Endothelial cell of umbilical vein (primary cell): ENCODE data around the gene SNED1. TPM values are rescaled to one million over a fixed set of nuclear protein-coding genes. Genes with fewer than 3 reads are reported as not detected.

Experiments used
- BruUV-seq: library from RNA; stranded (reverse); fragments of 400-500 nt; replicated peaks from 2 replicates; lab custom pipeline; 2021; lab: Mats Ljungman, UMichigan
- CTCF ChIA-PET: fragments of 300-600, 350-600 bp; sonication (Branson Sonifier 250); formaldehyde crosslinking; loops from one replicate; lab custom pipeline; 2021; ENCODE audit warnings: antibody characterized with exemption, inconsistent platforms; lab: Charles Lee
- POLR2A ChIA-PET: fragments of 300-600, 350-600 bp; sonication (Branson Sonifier 250); formaldehyde crosslinking; loops from one replicate; lab custom pipeline; 2021; ENCODE audit warnings: antibody characterized with exemption, inconsistent platforms; lab: Charles Lee
- DNase-seq: peaks from one replicate; pipeline ENCODE4 v3.0.0-alpha.2; 2011; ENCODE audit warnings: low read depth, low spot score
- FAIRE-seq: peaks from 2 replicates; lab custom pipeline; 2011; peaks lifted over from hg19 to GRCh38; lab: Jason Lieb, UNC
- H2AFZ ChIP-seq: 2 replicates; pipeline ENCODE4 v1.6.0; 2012; ENCODE audit warnings: low read depth, low read length, control low read depth, inconsistent platforms
- H3K27ac ChIP-seq: 2 replicates; pipeline ENCODE4 v1.5.1; 2011; ENCODE audit warnings: low read depth, mild to moderate bottlenecking, control low read depth, low read length, moderate library complexity; ENCODE audit not compliant: insufficient read depth
- H3K27me3 ChIP-seq, 2 experiments: 2 replicates each; pipeline versions ENCODE4 v1.6.0 to v1.6.1; 2011; ENCODE audit warnings: low read length in 2 of 2, mixed read lengths in 1 of 2; ENCODE audit not compliant: control insufficient read depth in 2 of 2, insufficient read depth in 2 of 2
- H3K36me3 ChIP-seq, 2 experiments: 2 replicates in 1 of 2; 3 replicates in 1 of 2; pipeline ENCODE4 v1.5.1; 2011; ENCODE audit warnings: low read length in 2 of 2, mild to moderate bottlenecking in 1 of 2, moderate library complexity in 1 of 2; ENCODE audit not compliant: control insufficient read depth in 2 of 2, insufficient read depth in 2 of 2; ENCODE audit errors: extremely low read depth in 1 of 2
- H3K4me1 ChIP-seq: 3 replicates; pipeline ENCODE4 v1.5.1; 2011; ENCODE audit warnings: mild to moderate bottlenecking, low read length; ENCODE audit not compliant: control insufficient read depth, insufficient read depth; ENCODE audit errors: extremely low read depth
- H3K4me2 ChIP-seq: 2 replicates; pipeline ENCODE4 v1.6.1; 2011; ENCODE audit warnings: low read length, control low read depth, mixed read lengths; ENCODE audit not compliant: insufficient read depth
- H3K4me3 ChIP-seq, 3 experiments: fragments of 200-600 bp in 1 of 3; sonication (generic), shearing (Covaris generic) in 1 of 3; replicated peaks in 1 of 3; 2 replicates each; pipeline ENCODE4 v1.5.1; 2011 to 2016; ENCODE audit warnings: control low read depth in 3 of 3, low read length in 3 of 3, mild to moderate bottlenecking in 2 of 3, inconsistent platforms in 1 of 3, low read depth in 1 of 3, moderate library complexity in 1 of 3; ENCODE audit not compliant: insufficient read depth in 1 of 3
- H3K79me2 ChIP-seq: 2 replicates; pipeline ENCODE4 v1.6.0; 2012; ENCODE audit warnings: low read length, inconsistent platforms; ENCODE audit not compliant: control insufficient read depth, insufficient read depth
- H3K9ac ChIP-seq: replicated peaks from 2 replicates; pipeline ENCODE3; 2011; ENCODE audit warnings: low read length, control low read depth; ENCODE audit not compliant: insufficient read depth; ENCODE audit errors: extremely low read depth
- H3K9me1 ChIP-seq: replicated peaks from 3 replicates; pipeline ENCODE4 v1.6.0; 2011; ENCODE audit warnings: mild to moderate bottlenecking, low read length; ENCODE audit not compliant: control insufficient read depth, insufficient read depth; ENCODE audit errors: extremely low read depth
- H3K9me3 ChIP-seq: replicated peaks from 2 replicates; pipeline ENCODE4 v1.5.1; 2012; ENCODE audit warnings: low read length, inconsistent platforms; ENCODE audit not compliant: control insufficient read depth, insufficient read depth
- H4K20me1 ChIP-seq: replicated peaks from 2 replicates; pipeline ENCODE3; 2011; ENCODE audit warnings: mild to moderate bottlenecking, low read length; ENCODE audit not compliant: control insufficient read depth, insufficient read depth; ENCODE audit errors: extremely low read depth
- EZH2 ChIP-seq: IDR thresholded peaks from 2 replicates; pipeline ENCODE4 v1.6.1; 2012; ENCODE audit warnings: borderline replicate concordance, low read depth, mild to moderate bottlenecking, moderate library complexity, low read length, inconsistent platforms; ENCODE audit not compliant: severe bottlenecking
- FOS ChIP-seq: IDR thresholded peaks from 2 replicates; pipeline ENCODE4 v1.6.1; 2011; ENCODE audit warnings: mild to moderate bottlenecking, low read length, moderate library complexity, borderline replicate concordance; ENCODE audit not compliant: insufficient read depth
- GATA2 ChIP-seq: IDR thresholded peaks from 2 replicates; pipeline ENCODE4 v1.7.0; 2011; ENCODE audit warnings: low read depth, mild to moderate bottlenecking, moderate library complexity, mixed read lengths, low read length; ENCODE audit not compliant: insufficient read length, insufficient read depth
- JUN ChIP-seq: IDR thresholded peaks from 2 replicates; pipeline ENCODE4 v1.6.1; 2011; ENCODE audit warnings: borderline replicate concordance, low read depth; ENCODE audit not compliant: insufficient read length, insufficient read depth
- MYC ChIP-seq: IDR thresholded peaks from one replicate; pipeline ENCODE4 v1.6.1; 2011; ENCODE audit warnings: mild to moderate bottlenecking, low read depth, low read length
- POLR2A ChIP-seq: IDR thresholded peaks from 2 replicates; pipeline ENCODE4 v1.6.1; 2012; ENCODE audit warnings: low read depth, mild to moderate bottlenecking, control low read depth, low read length
- POLR2AphosphoS5 ChIP-seq: IDR thresholded peaks from 2 replicates; pipeline ENCODE4 v1.6.1; 2012; ENCODE audit warnings: low read depth, mild to moderate bottlenecking, control low read depth, low read length, moderate library complexity; ENCODE audit not compliant: insufficient read depth
- dilution Hi-C: fragments of 300-500 bp; cut with MboI; formaldehyde crosslinking; loops from one replicate; pipeline ENCODE4 v1.15.0; 2019; ENCODE audit warnings: low sequenced_read_pairs; ENCODE audit not compliant: extremely low pct_ligation_motif_present
- intact Hi-C: fragments of 100-400 bp; cut with micrococcal nuclease; formaldehyde crosslinking; loops from one replicate; pipeline ENCODE4 v1.10.0; 2022
- polyA plus RNA-seq, 4 experiments: library from polyadenylated mRNA; depleted of rRNA in 3 of 4; stranded (reverse) in 3 of 4; unstranded in 1 of 4; fragments of >200 nt; gene quantifications; 2 replicates each; pipeline versions ENCODE4 v1.2.1 to v1.2.3, GENCODE V29; 2011 to 2012; ENCODE audit warnings: missing spikeins in 1 of 4
- total RNA-seq: library from RNA; stranded (reverse); gene quantifications from 2 replicates; pipeline ENCODE4 v1.2.3, GENCODE V29; 2021
- TF ChIP-seq, protein P1 (sequence below): IDR thresholded peaks from 2 replicates; pipeline ENCODE4 v1.6.1; 2011; ENCODE audit not compliant: insufficient read depth, insufficient read length
- TF ChIP-seq, protein P2 (sequence below), 2 donors: IDR thresholded peaks; 1 replicate in 1 of 2; 2 replicates in 1 of 2; pipeline ENCODE4 v1.5.1; 2011; ENCODE audit warnings: low read length in 2 of 2, mild to moderate bottlenecking in 2 of 2, moderate library complexity in 2 of 2, control low read depth in 1 of 2, inconsistent platforms in 1 of 2, low read depth in 1 of 2; ENCODE audit not compliant: insufficient read depth in 1 of 2; ENCODE audit errors: extremely low read depth in 1 of 2

SNED1 gene
- total and polyA plus RNA-seq, 2 donors (not counting 3 experiments of a cell fraction or from before 2014, with no cell fraction given): 14.1 to 17.2 TPM

DNA sequence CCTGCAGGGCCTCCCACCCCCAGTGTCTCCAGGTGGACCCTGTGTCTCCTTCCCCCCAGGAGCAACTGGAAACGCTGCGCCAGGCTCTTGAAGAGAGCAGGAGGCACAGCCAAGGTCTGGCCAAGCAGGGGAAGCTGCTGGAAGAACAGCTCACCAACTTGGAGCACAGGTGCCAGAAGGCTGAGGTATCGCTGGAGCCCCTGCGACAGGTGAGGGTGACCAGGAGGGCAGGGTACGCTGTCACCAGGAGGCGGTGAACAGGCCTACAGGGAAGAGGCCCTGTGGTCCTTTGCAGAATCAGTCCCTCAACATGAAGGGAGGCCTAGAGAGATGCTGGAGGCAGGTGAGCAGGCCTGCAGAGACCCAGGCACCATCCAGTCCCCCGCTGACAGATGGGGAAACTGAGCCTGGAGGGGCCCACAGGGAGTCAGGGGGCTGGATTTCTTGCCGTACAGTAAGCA, 15.6 kb upstream of the SNED1 start:
- H3K4me3 ChIP-seq: no peak overlapping the region
- no peaks in the 10 kb centered on the region for H3K9me3 ChIP-seq
- BruUV-seq: no TSS peak
- H3K9ac ChIP-seq: no peak overlapping the region
- no peak for DNase-seq
- H3K4me2 ChIP-seq: no peak overlapping the region
- H3K9me1 ChIP-seq: no peaks in the 10 kb centered on the region
- POLR2A ChIA-PET: no interaction called here
- no peak overlapping the region for H2AFZ ChIP-seq
- TF ChIP-seq, protein P1, sequence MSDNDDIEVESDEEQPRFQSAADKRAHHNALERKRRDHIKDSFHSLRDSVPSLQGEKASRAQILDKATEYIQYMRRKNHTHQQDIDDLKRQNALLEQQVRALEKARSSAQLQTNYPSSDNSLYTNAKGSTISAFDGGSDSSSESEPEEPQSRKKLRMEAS: no peak
- TF ChIP-seq JUN (no peak), POLR2A (no peak), POLR2AphosphoS5 (no peak), MYC (no peak), GATA2 (no peak), FOS (no peak), EZH2 (no peak)
- TF ChIP-seq, protein P2, sequence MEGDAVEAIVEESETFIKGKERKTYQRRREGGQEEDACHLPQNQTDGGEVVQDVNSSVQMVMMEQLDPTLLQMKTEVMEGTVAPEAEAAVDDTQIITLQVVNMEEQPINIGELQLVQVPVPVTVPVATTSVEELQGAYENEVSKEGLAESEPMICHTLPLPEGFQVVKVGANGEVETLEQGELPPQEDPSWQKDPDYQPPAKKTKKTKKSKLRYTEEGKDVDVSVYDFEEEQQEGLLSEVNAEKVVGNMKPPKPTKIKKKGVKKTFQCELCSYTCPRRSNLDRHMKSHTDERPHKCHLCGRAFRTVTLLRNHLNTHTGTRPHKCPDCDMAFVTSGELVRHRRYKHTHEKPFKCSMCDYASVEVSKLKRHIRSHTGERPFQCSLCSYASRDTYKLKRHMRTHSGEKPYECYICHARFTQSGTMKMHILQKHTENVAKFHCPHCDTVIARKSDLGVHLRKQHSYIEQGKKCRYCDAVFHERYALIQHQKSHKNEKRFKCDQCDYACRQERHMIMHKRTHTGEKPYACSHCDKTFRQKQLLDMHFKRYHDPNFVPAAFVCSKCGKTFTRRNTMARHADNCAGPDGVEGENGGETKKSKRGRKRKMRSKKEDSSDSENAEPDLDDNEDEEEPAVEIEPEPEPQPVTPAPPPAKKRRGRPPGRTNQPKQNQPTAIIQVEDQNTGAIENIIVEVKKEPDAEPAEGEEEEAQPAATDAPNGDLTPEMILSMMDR (IDR thresholded peaks at IDR 0.05; ENCODE audit: extremely low read depth in 1 of 2, insufficient read depth in 1 of 2, low read depth in 1 of 2, low read length in 2 of 2): no peak
- dilution Hi-C loops (no loop called here), intact Hi-C loops (no loop called here)
- H4K20me1 ChIP-seq: no peaks in the 10 kb centered on the region
- H3K79me2 ChIP-seq: no peaks in the 10 kb centered on the region
- no peaks in the 10 kb centered on the region for H3K36me3 ChIP-seq
- peaks cover 7 to 8% of the 10 kb centered on the region in 2 experiments for H3K27me3 ChIP-seq
- H3K4me1 ChIP-seq: peaks cover 14% of the 10 kb centered on the region
- no peak overlapping the region for H3K27ac ChIP-seq
- no peak for FAIRE-seq
- CTCF ChIA-PET: interaction anchor here (0.8 to 2.7 kb wide), 27 partner anchors 8 to 207 kb away, joined by 3 to 30 read pairs (median 5); partner anchors contain the start of gene SNED1
